ENCODE data around the gene ICAM1.

DNA sequence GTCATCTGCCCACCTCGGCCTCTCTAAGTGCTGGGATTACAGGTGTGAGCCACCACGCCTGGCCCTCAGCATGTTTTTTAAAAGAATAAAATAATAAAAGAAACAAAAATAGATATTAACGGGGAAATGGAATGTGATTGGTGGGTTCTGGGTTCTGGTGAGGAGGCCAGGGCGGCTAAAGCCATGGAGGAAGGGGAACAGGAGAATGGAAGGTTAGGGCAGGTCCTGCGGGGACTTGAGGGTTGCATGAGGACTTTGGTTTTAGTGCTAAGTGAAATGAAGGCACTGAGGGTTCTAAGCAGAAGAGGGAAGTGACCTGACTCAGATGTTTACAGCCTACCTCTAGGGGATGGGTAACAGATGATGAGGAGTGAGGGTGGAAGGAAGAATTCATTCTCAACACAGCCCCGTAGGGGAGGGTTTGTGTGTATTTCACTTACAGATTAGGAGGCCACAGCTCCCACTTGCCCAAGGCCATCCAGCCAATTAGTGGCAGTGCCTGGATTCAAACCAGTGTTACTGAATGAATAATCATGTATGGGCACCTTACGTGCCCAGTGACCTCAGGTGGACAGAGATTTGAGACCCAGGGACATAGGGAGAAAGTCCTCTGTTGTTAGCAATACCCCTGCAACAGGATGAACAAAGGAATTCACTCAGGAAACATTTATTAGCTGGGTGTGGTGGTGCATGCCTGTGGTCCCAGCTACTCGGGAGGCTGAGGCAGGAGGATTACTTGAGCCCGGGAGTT, 25.6 kb upstream of the ICAM1 start:
- TF ChIP-seq, protein P1, sequence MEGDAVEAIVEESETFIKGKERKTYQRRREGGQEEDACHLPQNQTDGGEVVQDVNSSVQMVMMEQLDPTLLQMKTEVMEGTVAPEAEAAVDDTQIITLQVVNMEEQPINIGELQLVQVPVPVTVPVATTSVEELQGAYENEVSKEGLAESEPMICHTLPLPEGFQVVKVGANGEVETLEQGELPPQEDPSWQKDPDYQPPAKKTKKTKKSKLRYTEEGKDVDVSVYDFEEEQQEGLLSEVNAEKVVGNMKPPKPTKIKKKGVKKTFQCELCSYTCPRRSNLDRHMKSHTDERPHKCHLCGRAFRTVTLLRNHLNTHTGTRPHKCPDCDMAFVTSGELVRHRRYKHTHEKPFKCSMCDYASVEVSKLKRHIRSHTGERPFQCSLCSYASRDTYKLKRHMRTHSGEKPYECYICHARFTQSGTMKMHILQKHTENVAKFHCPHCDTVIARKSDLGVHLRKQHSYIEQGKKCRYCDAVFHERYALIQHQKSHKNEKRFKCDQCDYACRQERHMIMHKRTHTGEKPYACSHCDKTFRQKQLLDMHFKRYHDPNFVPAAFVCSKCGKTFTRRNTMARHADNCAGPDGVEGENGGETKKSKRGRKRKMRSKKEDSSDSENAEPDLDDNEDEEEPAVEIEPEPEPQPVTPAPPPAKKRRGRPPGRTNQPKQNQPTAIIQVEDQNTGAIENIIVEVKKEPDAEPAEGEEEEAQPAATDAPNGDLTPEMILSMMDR (IDR thresholded peaks at IDR 0.05): no peak
- TF ChIP-seq POLR2A (IDR thresholded peaks at IDR 0.05) (no peak), EP300 (IDR thresholded peaks at IDR 0.05) (no peak)

Data from ovary (tissue), 3 donors.